ENCODE results near the gene BLOC1S5. TPM values are rescaled to one million over a fixed set of nuclear protein-coding genes. Genes with fewer than 3 reads are reported as not detected.

Gene BLOC1S5
- total RNA-seq, 2 donors from 2014 or later = 14.4 to 17.6 TPM

DNA sequence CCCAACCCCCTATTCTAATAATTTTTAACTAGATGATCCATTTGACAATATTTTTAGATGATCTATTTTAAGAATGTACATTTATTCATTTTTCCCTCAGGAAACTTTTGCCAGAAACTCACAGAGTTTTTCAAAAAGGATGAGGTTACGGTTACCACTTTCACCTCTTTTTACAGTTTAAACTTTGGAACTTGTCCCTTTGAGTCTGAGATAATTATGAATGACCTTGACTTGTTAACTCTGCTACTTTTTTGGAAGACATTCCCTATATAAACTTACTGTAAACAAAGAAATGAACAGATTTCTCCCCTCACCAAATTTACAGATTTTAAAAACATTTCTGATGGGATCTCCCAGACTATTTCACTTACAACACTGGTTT, 18.4 kb upstream of the BLOC1S5 start:
- H3K4me1 Mint-ChIP-seq = peaks cover 22% of the 10 kb centered on the region
- H3K4me3 Mint-ChIP-seq = no peak overlapping the region
- Histone ChIP-seq H3K9me3 (ENCODE audit: control insufficient read depth, low read length) (peaks cover under 1% of the 10 kb centered on the region), H3K27ac (ENCODE audit: low read depth, low read length) (no peak overlapping the region), H3K27me3 (ENCODE audit: control insufficient read depth, insufficient read depth, low read length, poor library complexity, severe bottlenecking) (no peaks in the 10 kb centered on the region), H3K4me3 (ENCODE audit: low read length) (no peak overlapping the region), H3K9ac (ENCODE audit: extremely low read depth, low read length, poor library complexity, severe bottlenecking) (no peak overlapping the region), H3K36me3 (ENCODE audit: control insufficient read depth, insufficient read depth, low read length) (peaks cover 22% of the 10 kb centered on the region), H3K4me1 (ENCODE audit: control insufficient read depth, insufficient read depth, low read length) (peaks cover 9% of the 10 kb centered on the region)
- whole genome bisulfite sequencing, 2 experiments (ENCODE audit: insufficient coverage in 1 of 2, insufficient read length in 1 of 2) = 93% methylated on average over 1 of the region's 1 CpG; no CpG with 5 or more reads in 1 of the 2 experiments
- peaks cover 21% of the 10 kb centered on the region for H3K36me3 Mint-ChIP-seq (ENCODE audit: low read depth)
- H3K27me3 Mint-ChIP-seq (ENCODE audit: insufficient read depth) = no peaks in the 10 kb centered on the region
- no peak for TF ChIP-seq CTCF (conservative IDR thresholded peaks at IDR 0.05)
- no peak overlapping the region for H3K27ac Mint-ChIP-seq
- no peaks in the 10 kb centered on the region for H3K9me3 Mint-ChIP-seq
- no peak for DNase-seq

DNA sequence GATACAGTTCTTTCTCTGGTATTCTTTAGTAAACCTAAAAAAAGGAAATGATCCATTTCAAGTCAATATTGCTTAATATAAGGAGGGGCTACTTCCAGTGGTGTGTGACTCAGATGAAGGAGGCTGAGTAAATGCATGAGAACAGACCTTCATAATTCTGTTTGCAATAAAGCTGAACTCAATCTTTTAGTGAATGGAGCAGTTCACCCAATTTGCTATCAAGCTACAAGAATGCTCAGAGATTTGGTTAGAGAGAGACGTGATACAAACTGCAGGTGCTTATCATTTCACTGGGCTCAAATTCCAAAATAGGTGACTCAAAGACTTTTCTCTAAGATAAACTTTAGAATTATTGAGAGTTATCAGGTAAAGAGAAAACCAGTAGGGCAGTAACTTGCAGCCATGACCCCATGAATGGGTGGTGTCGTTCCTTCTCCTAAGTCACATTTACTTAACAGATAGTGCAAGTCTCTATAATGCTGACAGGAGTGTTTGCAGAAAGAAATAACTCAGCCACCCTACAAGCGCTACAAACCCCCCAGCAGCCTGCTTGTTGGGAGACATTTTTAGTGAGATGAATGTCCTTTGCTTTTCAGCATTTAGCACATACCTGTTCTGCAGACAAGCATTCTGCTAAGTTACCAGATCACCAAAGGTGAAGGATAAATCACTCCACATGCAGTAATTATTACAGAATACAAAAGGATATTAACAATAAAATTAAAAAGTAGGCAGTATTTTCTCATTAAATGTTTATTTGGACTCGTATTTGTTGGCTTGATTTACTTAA, 16.4 kb upstream of the BLOC1S5 start:
- Histone ChIP-seq H3K4me1 (ENCODE audit: control insufficient read depth, insufficient read depth, low read length) (peaks cover 9% of the 10 kb centered on the region), H3K9ac (ENCODE audit: extremely low read depth, low read length, poor library complexity, severe bottlenecking) (no peak overlapping the region), H3K9me3 (ENCODE audit: control insufficient read depth, low read length) (no peaks in the 10 kb centered on the region), H3K4me3 (ENCODE audit: low read length) (no peak overlapping the region), H3K27me3 (ENCODE audit: control insufficient read depth, insufficient read depth, low read length, poor library complexity, severe bottlenecking) (no peaks in the 10 kb centered on the region), H3K27ac (ENCODE audit: low read depth, low read length) (no peak overlapping the region), H3K36me3 (ENCODE audit: control insufficient read depth, insufficient read depth, low read length) (peaks cover 13% of the 10 kb centered on the region)
- no peaks in the 10 kb centered on the region for H3K9me3 Mint-ChIP-seq
- H3K4me3 Mint-ChIP-seq = no peak overlapping the region
- no peaks in the 10 kb centered on the region for H3K27me3 Mint-ChIP-seq (ENCODE audit: insufficient read depth)
- H3K36me3 Mint-ChIP-seq (ENCODE audit: low read depth) = peaks cover 18% of the 10 kb centered on the region
- no peak for DNase-seq
- no peak for TF ChIP-seq CTCF (conservative IDR thresholded peaks at IDR 0.05)
- peaks cover 22% of the 10 kb centered on the region for H3K4me1 Mint-ChIP-seq
- no peak overlapping the region for H3K27ac Mint-ChIP-seq
- 67 to 73% methylated on average over 2 to 4 of the region's 4 CpGs for WGBS, 2 experiments (ENCODE audit: insufficient coverage in 1 of 2, insufficient read length in 1 of 2)

DNA sequence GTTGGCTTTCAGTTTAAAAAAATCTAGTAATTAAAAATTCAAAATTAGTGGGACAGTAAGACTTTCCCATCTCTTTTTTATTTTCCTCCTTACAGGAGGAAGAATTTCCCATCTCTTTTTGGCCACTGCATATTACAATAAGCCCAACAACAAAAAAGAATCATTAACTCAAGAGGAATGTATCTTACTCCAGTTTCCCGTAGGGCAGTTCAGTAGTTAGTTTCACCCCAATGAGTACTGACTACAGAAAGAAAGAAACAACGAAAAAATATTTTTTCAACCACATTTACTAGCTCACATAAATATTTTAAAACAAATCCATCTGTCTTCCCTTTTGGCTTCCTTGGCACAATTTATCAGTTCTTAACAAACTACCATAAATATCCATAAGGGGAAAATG, 14.9 kb upstream of the BLOC1S5 start:
- Histone ChIP-seq H3K36me3 (ENCODE audit: control insufficient read depth, insufficient read depth, low read length) (peaks cover 9% of the 10 kb centered on the region), H3K9ac (ENCODE audit: extremely low read depth, low read length, poor library complexity, severe bottlenecking) (no peak overlapping the region), H3K27ac (ENCODE audit: low read depth, low read length) (no peak overlapping the region), H3K27me3 (ENCODE audit: control insufficient read depth, insufficient read depth, low read length, poor library complexity, severe bottlenecking) (no peaks in the 10 kb centered on the region), H3K4me1 (ENCODE audit: control insufficient read depth, insufficient read depth, low read length) (peaks cover 9% of the 10 kb centered on the region), H3K4me3 (ENCODE audit: low read length) (no peak overlapping the region), H3K9me3 (ENCODE audit: control insufficient read depth, low read length) (no peaks in the 10 kb centered on the region)
- H3K27ac Mint-ChIP-seq = no peak overlapping the region
- WGBS, 2 experiments (ENCODE audit: insufficient coverage in 1 of 2, insufficient read length in 1 of 2) = 83 to 88% methylated on average over 1 to 2 of the region's 2 CpGs
- H3K4me1 Mint-ChIP-seq = peaks cover 21% of the 10 kb centered on the region
- no peak for DNase-seq
- no peak for TF ChIP-seq CTCF (conservative IDR thresholded peaks at IDR 0.05)
- peaks cover 18% of the 10 kb centered on the region for H3K36me3 Mint-ChIP-seq (ENCODE audit: low read depth)
- no peaks in the 10 kb centered on the region for H3K9me3 Mint-ChIP-seq
- H3K27me3 Mint-ChIP-seq (ENCODE audit: insufficient read depth) = no peaks in the 10 kb centered on the region
- H3K4me3 Mint-ChIP-seq = no peak overlapping the region

Measured in endodermal cell (in vitro differentiated cells).